GM12878 (cell line): ENCODE data around the gene SLFNL1. TPM values are rescaled to one million over a fixed set of nuclear protein-coding genes. Genes with fewer than 3 reads are reported as not detected.

Experiments
- ATF2 ChIP-seq: IDR thresholded peaks from 2 replicates; pipeline ENCODE4 v1.6.1; 2012; ENCODE audit warnings: low read length, inconsistent platforms
- CREB1 ChIP-seq: IDR thresholded peaks from 2 replicates; pipeline ENCODE4 v1.6.1; 2012; ENCODE audit warnings: low read depth, mild to moderate bottlenecking, inconsistent platforms
- ESRRA ChIP-seq: IDR thresholded peaks from 2 replicates; pipeline ENCODE4 v1.6.1; 2012; ENCODE audit warnings: mild to moderate bottlenecking, low read length, improper control_type of control experiment
- ETV6 ChIP-seq, 2 experiments: fragments of 450-650 bp in 1 of 2; IDR thresholded peaks in 1 of 2; conservative IDR thresholded peaks in 1 of 2; 2 replicates each; pipeline ENCODE4 v1.6.1; 2014; ENCODE audit warnings: antibody characterized with exemption in 1 of 2, borderline replicate concordance in 1 of 2, low read depth in 1 of 2, mild to moderate bottlenecking in 1 of 2, moderate library complexity in 1 of 2
- HDGF ChIP-seq: fragments of 450-650 bp; IDR thresholded peaks from 2 replicates; pipeline ENCODE4 v1.6.1; 2016; ENCODE audit warnings: antibody characterized with exemption
- IKZF2 ChIP-seq, 2 experiments: fragments of 450-650 bp; IDR thresholded peaks; 2 replicates each; pipeline ENCODE4 v1.6.1; 2017; ENCODE audit warnings: mild to moderate bottlenecking in 2 of 2, moderate library complexity in 2 of 2
- PAX8 ChIP-seq: fragments of 450-650 bp; IDR thresholded peaks from 2 replicates; pipeline ENCODE4 v1.6.1; 2017; ENCODE audit warnings: mild to moderate bottlenecking, moderate library complexity
- RELA ChIP-seq: fragments of 450-650 bp; IDR thresholded peaks from 2 replicates; pipeline ENCODE4 v1.8.0; 2014; ENCODE audit warnings: borderline replicate concordance; ENCODE audit not compliant: partially characterized antibody
- SMC3 ChIP-seq: IDR thresholded peaks from 2 replicates; pipeline ENCODE4 v1.6.1; 2011; ENCODE audit warnings: low read length, improper control_type of control experiment, borderline replicate concordance
- ZNF24 ChIP-seq: fragments of 450-650 bp; IDR thresholded peaks from 2 replicates; pipeline ENCODE4 v1.6.1; 2017; ENCODE audit warnings: antibody characterized with exemption, mild to moderate bottlenecking
- ZNF622 ChIP-seq: fragments of 450-650 bp; IDR thresholded peaks from 2 replicates; pipeline ENCODE4 v1.6.1; 2017; ENCODE audit warnings: mild to moderate bottlenecking, inconsistent platforms
- ZNF687 ChIP-seq: fragments of 450-650 bp; IDR thresholded peaks from 2 replicates; pipeline ENCODE4 v1.6.1; 2017; ENCODE audit warnings: mild to moderate bottlenecking, moderate library complexity
- polyA plus RNA-seq, 11 experiments: library from polyadenylated mRNA; depleted of rRNA in 4 of 11; unstranded in 6 of 11; stranded (reverse) in 5 of 11; fragments of >200 nt; fragmentation: Nextera tagmentation in 4 of 11; fragmentation: Illumina TruSeq in 1 of 11; extraction: Ambion mirVana in 4 of 11; extraction: Trizol in 1 of 11; gene quantifications; 1 replicate in 1 of 11; 2 replicates in 10 of 11; pipeline versions ENCODE4 v1.2.1 to v1.2.3, GENCODE V29; 2011 to 2016; ENCODE audit warnings: inconsistent platforms in 2 of 11, missing spikeins in 2 of 11, low read depth in 1 of 11
- total RNA-seq, 4 experiments: library from RNA; depleted of rRNA in 3 of 4; stranded (reverse); fragments of >200 nt in 3 of 4; fragmentation: Illumina TruSeq in 1 of 4; extraction: Trizol in 1 of 4; gene quantifications; 2 replicates each; pipeline versions ENCODE4 v1.2.1 to v1.2.3, GENCODE V29; 2013 to 2021
- TF ChIP-seq, protein P1 (sequence below): fragments of 450-650 bp; IDR thresholded peaks from 2 replicates; pipeline ENCODE4 v1.6.1; 2017; ENCODE audit warnings: antibody characterized with exemption, mild to moderate bottlenecking, moderate library complexity
- TF ChIP-seq, protein P2 (sequence below): fragments of 450-650 bp; IDR thresholded peaks from 2 replicates; pipeline ENCODE4 v1.6.1; 2017; ENCODE audit warnings: mild to moderate bottlenecking, low read depth, inconsistent platforms; ENCODE audit not compliant: poor library complexity, severe bottlenecking
- TF ChIP-seq, protein P3 (sequence below): fragments of 450-650 bp; IDR thresholded peaks from 2 replicates; pipeline ENCODE4 v1.6.1; 2017; ENCODE audit warnings: mild to moderate bottlenecking

Gene SLFNL1
- total and polyA plus RNA-seq, 10 of the 15 experiments (the other 5 are each of a cell fraction or from before 2014, with no cell fraction given): 0.05 to 0.98 (median 0.16) TPM; not detected in 2

- TF ChIP-seq, protein P1, sequence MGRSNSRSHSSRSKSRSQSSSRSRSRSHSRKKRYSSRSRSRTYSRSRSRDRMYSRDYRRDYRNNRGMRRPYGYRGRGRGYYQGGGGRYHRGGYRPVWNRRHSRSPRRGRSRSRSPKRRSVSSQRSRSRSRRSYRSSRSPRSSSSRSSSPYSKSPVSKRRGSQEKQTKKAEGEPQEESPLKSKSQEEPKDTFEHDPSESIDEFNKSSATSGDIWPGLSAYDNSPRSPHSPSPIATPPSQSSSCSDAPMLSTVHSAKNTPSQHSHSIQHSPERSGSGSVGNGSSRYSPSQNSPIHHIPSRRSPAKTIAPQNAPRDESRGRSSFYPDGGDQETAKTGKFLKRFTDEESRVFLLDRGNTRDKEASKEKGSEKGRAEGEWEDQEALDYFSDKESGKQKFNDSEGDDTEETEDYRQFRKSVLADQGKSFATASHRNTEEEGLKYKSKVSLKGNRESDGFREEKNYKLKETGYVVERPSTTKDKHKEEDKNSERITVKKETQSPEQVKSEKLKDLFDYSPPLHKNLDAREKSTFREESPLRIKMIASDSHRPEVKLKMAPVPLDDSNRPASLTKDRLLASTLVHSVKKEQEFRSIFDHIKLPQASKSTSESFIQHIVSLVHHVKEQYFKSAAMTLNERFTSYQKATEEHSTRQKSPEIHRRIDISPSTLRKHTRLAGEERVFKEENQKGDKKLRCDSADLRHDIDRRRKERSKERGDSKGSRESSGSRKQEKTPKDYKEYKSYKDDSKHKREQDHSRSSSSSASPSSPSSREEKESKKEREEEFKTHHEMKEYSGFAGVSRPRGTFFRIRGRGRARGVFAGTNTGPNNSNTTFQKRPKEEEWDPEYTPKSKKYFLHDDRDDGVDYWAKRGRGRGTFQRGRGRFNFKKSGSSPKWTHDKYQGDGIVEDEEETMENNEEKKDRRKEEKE: no peak
- TF ChIP-seq CREB1 (no peak), ATF2 (no peak), HDGF (no peak), RELA (no peak), ZNF622 (no peak), ZNF24 (no peak), ETV6 (conservative IDR thresholded peaks at IDR 0.05 in 1 of 2, IDR thresholded peaks at IDR 0.05 in 1 of 2; ENCODE audit: borderline replicate concordance in 1 of 2, low read depth in 1 of 2) (no peak), ESRRA (no peak), SMC3 (no peak), IKZF2 (IDR thresholded peaks at IDR 0.05) (no peak), PAX8 (no peak), ZNF687 (no peak)
- TF ChIP-seq, protein P2, sequence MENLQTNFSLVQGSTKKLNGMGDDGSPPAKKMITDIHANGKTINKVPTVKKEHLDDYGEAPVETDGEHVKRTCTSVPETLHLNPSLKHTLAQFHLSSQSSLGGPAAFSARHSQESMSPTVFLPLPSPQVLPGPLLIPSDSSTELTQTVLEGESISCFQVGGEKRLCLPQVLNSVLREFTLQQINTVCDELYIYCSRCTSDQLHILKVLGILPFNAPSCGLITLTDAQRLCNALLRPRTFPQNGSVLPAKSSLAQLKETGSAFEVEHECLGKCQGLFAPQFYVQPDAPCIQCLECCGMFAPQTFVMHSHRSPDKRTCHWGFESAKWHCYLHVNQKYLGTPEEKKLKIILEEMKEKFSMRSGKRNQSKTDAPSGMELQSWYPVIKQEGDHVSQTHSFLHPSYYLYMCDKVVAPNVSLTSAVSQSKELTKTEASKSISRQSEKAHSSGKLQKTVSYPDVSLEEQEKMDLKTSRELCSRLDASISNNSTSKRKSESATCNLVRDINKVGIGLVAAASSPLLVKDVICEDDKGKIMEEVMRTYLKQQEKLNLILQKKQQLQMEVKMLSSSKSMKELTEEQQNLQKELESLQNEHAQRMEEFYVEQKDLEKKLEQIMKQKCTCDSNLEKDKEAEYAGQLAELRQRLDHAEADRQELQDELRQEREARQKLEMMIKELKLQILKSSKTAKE: no peak
- TF ChIP-seq, protein P3, sequence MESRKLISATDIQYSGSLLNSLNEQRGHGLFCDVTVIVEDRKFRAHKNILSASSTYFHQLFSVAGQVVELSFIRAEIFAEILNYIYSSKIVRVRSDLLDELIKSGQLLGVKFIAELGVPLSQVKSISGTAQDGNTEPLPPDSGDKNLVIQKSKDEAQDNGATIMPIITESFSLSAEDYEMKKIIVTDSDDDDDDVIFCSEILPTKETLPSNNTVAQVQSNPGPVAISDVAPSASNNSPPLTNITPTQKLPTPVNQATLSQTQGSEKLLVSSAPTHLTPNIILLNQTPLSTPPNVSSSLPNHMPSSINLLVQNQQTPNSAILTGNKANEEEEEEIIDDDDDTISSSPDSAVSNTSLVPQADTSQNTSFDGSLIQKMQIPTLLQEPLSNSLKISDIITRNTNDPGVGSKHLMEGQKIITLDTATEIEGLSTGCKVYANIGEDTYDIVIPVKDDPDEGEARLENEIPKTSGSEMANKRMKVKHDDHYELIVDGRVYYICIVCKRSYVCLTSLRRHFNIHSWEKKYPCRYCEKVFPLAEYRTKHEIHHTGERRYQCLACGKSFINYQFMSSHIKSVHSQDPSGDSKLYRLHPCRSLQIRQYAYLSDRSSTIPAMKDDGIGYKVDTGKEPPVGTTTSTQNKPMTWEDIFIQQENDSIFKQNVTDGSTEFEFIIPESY: no peak
These were observed 1.9 kb upstream of the SLFNL1 start (continued) for GRCh38 chr1:41023279-41023990.
